ENCODE measurements around the gene TNIP2. TPM values are rescaled to one million over a fixed set of nuclear protein-coding genes. Genes with fewer than 3 reads are reported as not detected.

TNIP2 gene
- total RNA-seq, result 10 to 100 TPM; 40.1 to 58.2 (median 45.5) TPM

- TF ChIP-seq POLR2A (IDR thresholded peaks at IDR 0.05) (peak in 2 of 4 donors; percentile 55 to 72), CTCF (IDR thresholded peaks at IDR 0.05) (peak in 4 of 6 experiments; percentile 29 to 61 (median 50))
- H3K9me3 ChIP-seq, result no peaks in the 10 kb centered on the region
- intact Hi-C loops (cut with DNase I), result no loop called here
- DNase-seq, result peak; percentile 42
- peak within 1 kb of the TSS; percentile 91 to 97 (median 94) for H3K27ac ChIP-seq
- H3K4me1 ChIP-seq, result peaks cover 20 to 57% (median 23%) of the 10 kb centered on the region in 3 donors
- WGBS, 2 donors, result no CpG with 5 or more reads among the region's 96 CpGs
- peak within 1 kb of the TSS; percentile 70 to 94 (median 88) for H3K4me3 ChIP-seq
- H3K36me3 ChIP-seq, result peaks cover 0 to 13% (median 0%) of the 10 kb centered on the region in 3 donors
- H3K27me3 ChIP-seq, result no peaks in the 10 kb centered on the region
Observed at GRCh38 chr4:2755821-2756690, at the start of gene TNIP2. TNIP2 (minus strand) TSS chr4:2756336; CDS start chr4:2756289, 47 bp downstream.

- Histone ChIP-seq H3K27me3 (no peaks in the 10 kb centered on the region), H3K4me1 (peaks cover 61 to 95% (median 88%) of the 10 kb centered on the region in 3 donors), H3K9me3 (no peaks in the 10 kb centered on the region), H3K27ac (peak overlapping the region; percentile 57 to 91 (median 78)), H3K4me3 (peak overlapping the region in 1 of 4 donors; percentile 40), H3K36me3 (no peaks in the 10 kb centered on the region)
- DNase-seq, result no peak
- TF ChIP-seq POLR2A (IDR thresholded peaks at IDR 0.05), result no peak
- TF ChIP-seq CTCF (IDR thresholded peaks at IDR 0.05), result no peak
- intact Hi-C loops (cut with DNase I), result no loop called here
- WGBS, 2 donors, result 71 to 75% methylated on average over 5 to 12 of the region's 13 CpGs
Observed at GRCh38 chr4:2804973-2805501, 48.9 kb upstream of the TNIP2 start.

GRCh38 chr4:2804449-2804972, 48.4 kb upstream of the TNIP2 start:
- Histone ChIP-seq H3K27ac (peak overlapping the region in 3 of 4 donors; percentile 73 to 91 (median 82)), H3K27me3 (no peaks in the 10 kb centered on the region), H3K9me3 (no peaks in the 10 kb centered on the region), H3K4me3 (no peak overlapping the region), H3K4me1 (peaks cover 65 to 95% (median 88%) of the 10 kb centered on the region in 3 donors), H3K36me3 (no peaks in the 10 kb centered on the region)
- DNase-seq, result no peak
- intact Hi-C loops (cut with DNase I), result no loop called here
- TF ChIP-seq POLR2A (IDR thresholded peaks at IDR 0.05) (no peak), CTCF (IDR thresholded peaks at IDR 0.05) (no peak)
- WGBS, 2 donors, result 66 to 85% methylated on average over 8 to 9 of the region's 10 CpGs

GRCh38 chr4:2803624-2804448, 47.7 kb upstream of the TNIP2 start:
- H3K9me3 ChIP-seq, result no peaks in the 10 kb centered on the region
- WGBS, 2 donors, result 12 to 83% methylated on average over 3 to 15 of the region's 20 CpGs
- no peaks in the 10 kb centered on the region for H3K27me3 ChIP-seq
- no peak overlapping the region for H3K4me3 ChIP-seq
- DNase-seq, result no peak
- TF ChIP-seq POLR2A (IDR thresholded peaks at IDR 0.05) (peak in 1 of 4 donors; percentile 18), CTCF (IDR thresholded peaks at IDR 0.05) (peak in 1 of 6 experiments; percentile 35)
- intact Hi-C loops (cut with DNase I), result no loop called here
- peak overlapping the region; percentile 50 to 91 (median 62) for H3K27ac ChIP-seq
- peaks cover 72 to 97% (median 91%) of the 10 kb centered on the region in 3 donors for H3K4me1 ChIP-seq
- no peaks in the 10 kb centered on the region for H3K36me3 ChIP-seq
